Activated T-helper 1 cell treated with Interleukin-2 at 50 U/mL for 16 hours (primary cell): ENCODE measurements around the gene PARVA.

ENCODE experiments used
- DNase-seq: peaks from one replicate; pipeline ENCODE4 v3.0.0-alpha.2; 2020; ENCODE audit warnings: low read depth

PARVA gene

GRCh38 chr11:12556788-12557384, 179.5 kb downstream of the PARVA start:
- DNase-seq: no peak

GRCh38 chr11:12559011-12559410, 181.6 kb downstream of the PARVA start:
- DNase-seq: no peak

GRCh38 chr11:12560362-12560761, 183.0 kb downstream of the PARVA start:
- DNase-seq: no peak

- DNase-seq: no peak
Measured at GRCh38 chr11:12560861-12561260, 183.5 kb downstream of the PARVA start.

- no peak for DNase-seq
Measured at GRCh38 chr11:12564012-12564411, 186.6 kb downstream of the PARVA start.

- DNase-seq: no peak
Measured at GRCh38 chr11:12565406-12565805, 188.0 kb downstream of the PARVA start.

GRCh38 chr11:12567746-12568460, 190.5 kb downstream of the PARVA start:
- no peak for DNase-seq

- DNase-seq: no peak
Measured at GRCh38 chr11:12569499-12570425, 192.4 kb downstream of the PARVA start.

GRCh38 chr11:12573707-12574485, 196.5 kb downstream of the PARVA start:
- DNase-seq: no peak

GRCh38 chr11:12577725-12578644, 200.6 kb downstream of the PARVA start:
- DNase-seq: no peak

- DNase-seq: no peak
Measured at GRCh38 chr11:12581416-12581815, 204.0 kb downstream of the PARVA start.

- no peak for DNase-seq
Measured at GRCh38 chr11:12581923-12582322, 204.6 kb downstream of the PARVA start.
